ENCODE data around the gene DLL3.
"Not testable (repeated sequence)": the region's sequence is repeated elsewhere in the genome, so short reads cannot be mapped to it uniquely, and the experiment has no call there.

Gene DLL3

GRCh38 chr19:39471756-39472536 is 26.8 kb upstream of the DLL3 start:
- H3K9me3 ChIP-seq (ENCODE audit: control insufficient read depth, insufficient read depth, low read length) = no peaks in the 10 kb centered on the region
- H3K36me3 ChIP-seq (ENCODE audit: control insufficient read depth, insufficient read depth, low read length) = peaks cover 91% of the 10 kb centered on the region
- no peaks in the 10 kb centered on the region for H3K27me3 ChIP-seq (ENCODE audit: control insufficient read depth, insufficient read depth, low read length)
- no peaks in the 10 kb centered on the region for H3K4me1 ChIP-seq (ENCODE audit: control insufficient read depth, insufficient read depth, low read length)
- no peak overlapping the region for H3K4me3 ChIP-seq (ENCODE audit: low read depth, low read length)
- no peak overlapping the region for H3K9ac ChIP-seq (ENCODE audit: low read depth, low read length)
- H3K27ac ChIP-seq (ENCODE audit: low read depth, low read length) = no peak overlapping the region

GRCh38 chr19:39472746-39473442 is 25.9 kb upstream of the DLL3 start:
- no peak overlapping the region for H3K9ac ChIP-seq (ENCODE audit: low read depth, low read length)
- H3K27me3 ChIP-seq (ENCODE audit: control insufficient read depth, insufficient read depth, low read length) = no peaks in the 10 kb centered on the region
- H3K4me1 ChIP-seq (ENCODE audit: control insufficient read depth, insufficient read depth, low read length) = no peaks in the 10 kb centered on the region
- H3K27ac ChIP-seq (ENCODE audit: low read depth, low read length) = no peak overlapping the region
- no peaks in the 10 kb centered on the region for H3K9me3 ChIP-seq (ENCODE audit: control insufficient read depth, insufficient read depth, low read length)
- H3K36me3 ChIP-seq (ENCODE audit: control insufficient read depth, insufficient read depth, low read length) = peaks cover 83% of the 10 kb centered on the region
- H3K4me3 ChIP-seq (ENCODE audit: low read depth, low read length) = no peak overlapping the region

- Histone ChIP-seq H3K4me1 (ENCODE audit: control insufficient read depth, insufficient read depth, low read length) (no peaks in the 10 kb centered on the region), H3K27me3 (ENCODE audit: control insufficient read depth, insufficient read depth, low read length) (no peaks in the 10 kb centered on the region), H3K36me3 (ENCODE audit: control insufficient read depth, insufficient read depth, low read length) (peaks cover 77% of the 10 kb centered on the region), H3K27ac (ENCODE audit: low read depth, low read length) (no peak overlapping the region), H3K9me3 (ENCODE audit: control insufficient read depth, insufficient read depth, low read length) (no peaks in the 10 kb centered on the region), H3K9ac (ENCODE audit: low read depth, low read length) (no peak overlapping the region), H3K4me3 (ENCODE audit: low read depth, low read length) (no peak overlapping the region)
These were observed 25.2 kb upstream of the DLL3 start for GRCh38 chr19:39473443-39473960.

- Histone ChIP-seq H3K4me3 (ENCODE audit: low read depth, low read length) (no peak overlapping the region), H3K9ac (ENCODE audit: low read depth, low read length) (no peak overlapping the region), H3K27ac (ENCODE audit: low read depth, low read length) (no peak overlapping the region), H3K9me3 (ENCODE audit: control insufficient read depth, insufficient read depth, low read length) (no peaks in the 10 kb centered on the region), H3K36me3 (ENCODE audit: control insufficient read depth, insufficient read depth, low read length) (peaks cover 70% of the 10 kb centered on the region), H3K4me1 (ENCODE audit: control insufficient read depth, insufficient read depth, low read length) (no peaks in the 10 kb centered on the region), H3K27me3 (ENCODE audit: control insufficient read depth, insufficient read depth, low read length) (no peaks in the 10 kb centered on the region)
These were observed 24.6 kb upstream of the DLL3 start for GRCh38 chr19:39474139-39474620.

GRCh38 chr19:39475748-39476147 is 23.0 kb upstream of the DLL3 start:
- Histone ChIP-seq H3K9ac (ENCODE audit: low read depth, low read length) (no peak overlapping the region), H3K36me3 (ENCODE audit: control insufficient read depth, insufficient read depth, low read length) (peaks cover 55% of the 10 kb centered on the region), H3K4me3 (ENCODE audit: low read depth, low read length) (no peak overlapping the region), H3K27ac (ENCODE audit: low read depth, low read length) (no peak overlapping the region), H3K9me3 (ENCODE audit: control insufficient read depth, insufficient read depth, low read length) (no peaks in the 10 kb centered on the region), H3K27me3 (ENCODE audit: control insufficient read depth, insufficient read depth, low read length) (no peaks in the 10 kb centered on the region), H3K4me1 (ENCODE audit: control insufficient read depth, insufficient read depth, low read length) (peaks cover 6% of the 10 kb centered on the region; the same call in 1 of the 2 replicates)

- not testable (repeated sequence) for H3K9me3 ChIP-seq (ENCODE audit: control insufficient read depth, insufficient read depth, low read length); H3K4me1 ChIP-seq (ENCODE audit: control insufficient read depth, insufficient read depth, low read length); H3K9ac ChIP-seq (ENCODE audit: low read depth, low read length); H3K27ac ChIP-seq (ENCODE audit: low read depth, low read length); H3K27me3 ChIP-seq (ENCODE audit: control insufficient read depth, insufficient read depth, low read length); H3K4me3 ChIP-seq (ENCODE audit: low read depth, low read length)
- H3K36me3 ChIP-seq (ENCODE audit: control insufficient read depth, insufficient read depth, low read length) = peaks cover 36% of the 10 kb centered on the region
These were observed 19.4 kb upstream of the DLL3 start for GRCh38 chr19:39479319-39479801.

GRCh38 chr19:39479916-39480315 is 18.8 kb upstream of the DLL3 start:
- Histone ChIP-seq H3K36me3 (ENCODE audit: control insufficient read depth, insufficient read depth, low read length) (peaks cover 34% of the 10 kb centered on the region), H3K27me3 (ENCODE audit: control insufficient read depth, insufficient read depth, low read length) (no peaks in the 10 kb centered on the region), H3K4me3 (ENCODE audit: low read depth, low read length) (peak overlapping the region; percentile 90), H3K9me3 (ENCODE audit: control insufficient read depth, insufficient read depth, low read length) (no peaks in the 10 kb centered on the region), H3K9ac (ENCODE audit: low read depth, low read length) (no peak overlapping the region), H3K4me1 (ENCODE audit: control insufficient read depth, insufficient read depth, low read length) (peaks cover 6% of the 10 kb centered on the region; the same call in 1 of the 2 replicates), H3K27ac (ENCODE audit: low read depth, low read length) (peak overlapping the region; percentile 94)

- Histone ChIP-seq H3K9me3 (ENCODE audit: control insufficient read depth, insufficient read depth, low read length) (no peaks in the 10 kb centered on the region), H3K36me3 (ENCODE audit: control insufficient read depth, insufficient read depth, low read length) (peaks cover 38% of the 10 kb centered on the region)
These were observed 18.2 kb upstream of the DLL3 start, which contains the start of gene TIMM50 for GRCh38 chr19:39480337-39481228. Gene TIMM50 (plus strand): TSS chr19:39480838. CDS start chr19:39480854, 16 bp downstream.

GRCh38 chr19:39481229-39481545 is 17.6 kb upstream of the DLL3 start:
- Histone ChIP-seq H3K4me3 (ENCODE audit: low read depth, low read length) (peak overlapping the region; percentile 90), H3K36me3 (ENCODE audit: control insufficient read depth, insufficient read depth, low read length) (peaks cover 38% of the 10 kb centered on the region), H3K27ac (ENCODE audit: low read depth, low read length) (peak overlapping the region; percentile 94), H3K27me3 (ENCODE audit: control insufficient read depth, insufficient read depth, low read length) (no peaks in the 10 kb centered on the region), H3K9me3 (ENCODE audit: control insufficient read depth, insufficient read depth, low read length) (no peaks in the 10 kb centered on the region), H3K4me1 (ENCODE audit: control insufficient read depth, insufficient read depth, low read length) (peaks cover 6% of the 10 kb centered on the region; the same call in 1 of the 2 replicates), H3K9ac (ENCODE audit: low read depth, low read length) (peak overlapping the region; percentile 97)

More at GRCh38 chr19:39480337-39481228, 18.2 kb upstream of the DLL3 start, which contains the start of gene TIMM50:
- H3K27ac ChIP-seq (ENCODE audit: low read depth, low read length) = peak within 1 kb of the TSS; percentile 94
- H3K27me3 ChIP-seq (ENCODE audit: control insufficient read depth, insufficient read depth, low read length) = no peaks in the 10 kb centered on the region
- peak within 1 kb of the TSS; percentile 90 for H3K4me3 ChIP-seq (ENCODE audit: low read depth, low read length)
- peaks cover 6% of the 10 kb centered on the region; the same call in 1 of the 2 replicates for H3K4me1 ChIP-seq (ENCODE audit: control insufficient read depth, insufficient read depth, low read length)
- H3K9ac ChIP-seq (ENCODE audit: low read depth, low read length) = peak within 1 kb of the TSS; percentile 97

GRCh38 chr19:39481676-39482075 is 17.1 kb upstream of the DLL3 start:
- peaks cover 6% of the 10 kb centered on the region; the same call in 1 of the 2 replicates for H3K4me1 ChIP-seq (ENCODE audit: control insufficient read depth, insufficient read depth, low read length)
- peaks cover 38% of the 10 kb centered on the region for H3K36me3 ChIP-seq (ENCODE audit: control insufficient read depth, insufficient read depth, low read length)
- peak overlapping the region; percentile 94 for H3K27ac ChIP-seq (ENCODE audit: low read depth, low read length)
- peak overlapping the region; percentile 97 for H3K9ac ChIP-seq (ENCODE audit: low read depth, low read length)
- peak overlapping the region; percentile 90 for H3K4me3 ChIP-seq (ENCODE audit: low read depth, low read length)
- no peaks in the 10 kb centered on the region for H3K9me3 ChIP-seq (ENCODE audit: control insufficient read depth, insufficient read depth, low read length)
- no peaks in the 10 kb centered on the region for H3K27me3 ChIP-seq (ENCODE audit: control insufficient read depth, insufficient read depth, low read length)
